IPS DF 19.7 (cell line): ENCODE results near the gene ANKRD55.
A peak's percentile ranks its signal among the peaks of the same experiment; 100 is the strongest.
"Not testable (repeated sequence)": the region's sequence is repeated elsewhere in the genome, so short reads cannot be mapped to it uniquely, and the experiment has no call there.

Source experiments
- DNase-seq: peaks from one replicate; pipeline ENCODE4 v3.0.0-alpha.2; 2013; ENCODE audit warnings: low read depth, low spot score

ANKRD55 gene

GRCh38 chr5:56207537-56207936 lies 25.6 kb downstream of the ANKRD55 start:
- no peak for DNase-seq

DNA sequence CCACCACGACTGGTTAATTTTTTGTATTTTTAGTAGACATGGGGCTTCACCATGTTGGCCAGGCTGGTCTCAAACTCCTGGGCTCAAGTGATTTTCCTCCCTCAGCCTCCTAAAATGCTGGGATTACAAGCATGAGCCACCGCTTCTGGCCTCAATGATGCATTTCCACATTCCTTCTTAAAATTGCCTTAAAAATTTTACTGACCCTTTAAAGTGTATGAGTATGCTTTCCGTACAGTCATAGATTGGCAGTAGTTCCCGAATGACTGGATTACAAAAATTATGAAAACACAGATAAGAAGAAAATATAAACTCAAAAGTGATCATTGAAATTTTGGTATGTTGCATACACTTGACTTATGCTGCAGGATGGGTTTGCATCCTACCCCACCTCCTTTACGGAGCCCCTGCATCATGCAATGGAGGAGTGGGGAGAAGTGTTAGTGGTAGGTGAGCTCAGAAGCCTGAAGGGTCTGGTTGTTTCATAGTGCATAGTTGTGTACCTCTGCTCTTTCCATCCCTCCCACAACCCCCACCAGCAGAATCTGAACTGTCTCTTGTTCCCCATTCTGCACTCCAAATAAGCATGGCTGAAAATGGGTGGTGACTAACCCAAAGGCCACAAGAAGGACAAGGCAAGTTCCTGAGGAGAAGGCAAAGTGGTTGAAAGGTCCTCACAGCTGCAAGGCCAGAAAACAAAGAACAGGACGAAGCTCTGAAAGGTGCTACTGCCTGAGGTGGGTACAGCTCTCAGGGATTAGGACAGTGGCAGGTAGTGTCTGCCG lies 26.8 kb downstream of the ANKRD55 start:
- no peak for DNase-seq

DNA sequence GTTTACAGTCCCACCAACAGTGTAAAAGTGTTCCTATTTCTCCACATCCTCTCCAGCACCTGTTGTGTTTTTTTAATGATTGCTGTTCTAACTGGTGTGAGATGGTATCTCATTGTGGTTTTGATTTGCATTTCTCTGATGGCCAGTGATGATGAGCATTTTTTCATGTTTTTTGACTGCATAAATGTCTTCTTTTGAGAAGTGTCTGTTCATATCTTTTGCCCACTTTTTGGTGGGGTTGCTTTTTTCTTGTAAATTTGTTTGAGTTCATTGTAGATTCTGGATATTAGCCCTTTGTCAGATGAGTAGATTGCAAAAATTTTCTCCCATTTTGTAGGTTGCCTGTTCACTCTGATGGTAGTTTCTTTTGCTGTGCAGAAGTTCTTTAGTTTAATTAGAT lies 29.2 kb downstream of the ANKRD55 start:
- DNase-seq: not testable (repeated sequence)

DNA sequence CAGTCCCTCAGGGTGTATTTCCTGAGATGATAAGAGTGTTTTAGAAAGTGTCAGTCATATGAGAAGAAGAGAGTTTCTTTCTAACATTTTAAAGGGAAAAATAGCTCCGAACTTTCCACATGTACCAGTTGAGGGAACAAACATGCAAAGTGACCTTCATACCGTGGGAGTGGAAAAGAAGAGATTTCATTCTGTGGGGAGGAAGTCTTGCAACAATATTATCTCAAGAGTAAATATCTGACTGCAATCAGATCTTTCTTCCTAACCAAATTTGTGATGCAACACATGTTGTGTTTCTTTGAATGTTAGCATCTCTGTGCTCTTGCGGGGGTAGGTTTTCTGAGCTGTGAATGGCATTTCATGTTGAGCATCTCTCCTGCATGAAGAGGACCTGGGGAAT lies 30.6 kb downstream of the ANKRD55 start:
- no peak for DNase-seq

DNA sequence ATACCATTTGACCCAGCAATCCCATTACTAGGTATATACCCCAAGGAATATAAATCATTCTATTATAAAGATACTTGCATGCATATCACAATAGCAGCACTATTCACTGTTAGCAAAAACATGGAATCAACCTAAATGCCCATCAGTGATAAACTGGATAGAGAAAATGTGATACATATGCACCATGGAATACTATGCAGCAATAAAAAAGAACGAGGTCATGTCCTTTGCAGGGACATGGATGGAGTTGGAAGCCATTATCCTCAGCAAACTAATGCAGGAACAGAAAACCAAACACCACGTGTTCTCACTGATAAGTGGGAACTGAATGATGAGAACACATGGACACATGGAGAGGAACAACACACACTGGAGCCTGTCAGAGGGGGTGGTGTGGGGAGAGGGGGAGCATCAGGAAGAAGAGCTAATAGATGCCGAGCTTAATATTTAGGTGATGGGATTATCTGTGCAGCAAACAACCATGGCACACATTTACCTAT lies 31.3 kb downstream of the ANKRD55 start:
- not testable (repeated sequence) for DNase-seq

GRCh38 chr5:56200971-56201666 lies 32.0 kb downstream of the ANKRD55 start:
- peak; percentile 60 for DNase-seq

DNA sequence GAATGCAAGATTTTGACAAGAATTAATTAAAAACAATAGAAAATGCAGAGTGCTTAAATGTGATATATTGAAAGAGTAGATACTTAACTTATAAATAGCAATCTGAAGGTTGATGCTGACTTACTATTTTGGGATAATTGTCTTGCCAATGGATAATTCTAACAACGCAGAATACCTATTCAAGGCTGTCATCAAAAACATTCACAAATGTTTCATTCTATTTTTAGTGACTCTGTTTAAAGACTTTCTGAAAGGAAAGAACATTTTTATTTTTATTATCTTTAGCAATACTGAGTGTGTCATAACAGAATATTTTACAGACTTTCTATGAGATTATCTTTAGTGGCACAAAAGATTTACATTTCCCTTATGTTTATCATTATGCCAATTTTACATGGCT lies 38.1 kb downstream of the ANKRD55 start:
- DNase-seq: no peak

- DNase-seq: no peak
Observed at GRCh38 chr5:56192246-56192645, 40.9 kb downstream of the ANKRD55 start.

GRCh38 chr5:56191656-56192055 lies 41.5 kb downstream of the ANKRD55 start:
- DNase-seq: no peak

DNA sequence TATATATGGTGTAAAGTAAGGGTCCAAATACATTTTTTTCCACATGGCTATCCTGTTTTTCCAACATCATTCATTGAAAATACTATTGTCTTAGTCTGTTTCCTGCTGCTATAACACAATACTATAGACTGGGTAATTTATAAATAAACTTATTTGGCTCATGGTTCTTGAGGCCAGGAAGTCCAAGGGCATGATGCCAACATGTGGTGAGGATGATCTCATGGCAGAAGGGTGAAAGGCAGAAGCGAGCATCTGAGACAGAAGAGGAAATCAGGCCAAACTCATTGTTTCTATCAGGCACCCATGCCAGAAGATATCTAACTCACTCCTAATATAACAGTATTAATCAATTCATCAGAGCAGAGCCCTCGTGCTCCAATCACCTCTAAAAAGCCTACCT lies 42.6 kb downstream of the ANKRD55 start:
- no peak for DNase-seq

- DNase-seq: no peak
Observed at GRCh38 chr5:56185768-56186311, 47.3 kb downstream of the ANKRD55 start.

DNA sequence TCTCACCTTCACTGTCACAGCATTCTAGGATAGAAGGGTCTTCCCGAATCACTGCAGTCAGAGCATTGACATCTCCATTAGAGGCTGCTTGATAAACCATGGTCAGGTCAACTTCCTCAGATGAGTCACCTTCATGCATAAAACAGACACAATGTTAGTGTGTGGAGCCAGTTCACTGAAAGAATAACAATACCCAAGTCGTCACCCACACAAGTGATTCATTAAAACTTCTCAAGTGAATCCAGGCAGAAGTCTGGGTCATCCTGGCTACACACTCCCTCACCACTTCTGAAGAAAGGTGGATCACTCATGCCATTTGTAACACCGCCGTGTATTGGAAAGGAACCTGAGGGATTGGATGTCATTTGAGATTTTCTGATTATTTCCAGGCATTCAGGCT lies 49.6 kb downstream of the ANKRD55 start:
- DNase-seq: no peak

- DNase-seq: no peak
Observed at GRCh38 chr5:56179442-56179841, 53.7 kb downstream of the ANKRD55 start.

DNA sequence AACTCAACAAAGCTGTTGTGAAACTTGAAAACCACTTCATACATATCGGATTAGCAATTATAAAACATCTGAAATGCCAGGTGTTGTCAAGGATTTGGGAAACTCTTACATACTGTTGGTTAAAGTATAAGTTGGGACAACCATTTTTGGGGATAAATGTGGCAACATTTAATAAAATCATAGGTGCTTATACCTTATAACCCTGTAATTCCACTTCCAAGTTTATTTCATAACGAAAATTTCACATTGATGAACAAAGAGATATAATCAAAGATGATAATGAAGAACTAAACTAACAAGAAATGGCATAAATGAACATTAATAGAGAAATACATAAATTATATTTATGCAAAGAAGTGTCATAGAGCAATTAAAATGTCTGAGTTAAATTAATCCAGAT lies 54.3 kb downstream of the ANKRD55 start:
- DNase-seq: no peak

GRCh38 chr5:56176871-56177533 lies 56.1 kb downstream of the ANKRD55 start:
- DNase-seq: no peak

GRCh38 chr5:56176155-56176798 lies 56.9 kb downstream of the ANKRD55 start:
- DNase-seq: no peak

- DNase-seq: peak; percentile 68
Observed at GRCh38 chr5:56175488-56175887, 57.6 kb downstream of the ANKRD55 start.

DNA sequence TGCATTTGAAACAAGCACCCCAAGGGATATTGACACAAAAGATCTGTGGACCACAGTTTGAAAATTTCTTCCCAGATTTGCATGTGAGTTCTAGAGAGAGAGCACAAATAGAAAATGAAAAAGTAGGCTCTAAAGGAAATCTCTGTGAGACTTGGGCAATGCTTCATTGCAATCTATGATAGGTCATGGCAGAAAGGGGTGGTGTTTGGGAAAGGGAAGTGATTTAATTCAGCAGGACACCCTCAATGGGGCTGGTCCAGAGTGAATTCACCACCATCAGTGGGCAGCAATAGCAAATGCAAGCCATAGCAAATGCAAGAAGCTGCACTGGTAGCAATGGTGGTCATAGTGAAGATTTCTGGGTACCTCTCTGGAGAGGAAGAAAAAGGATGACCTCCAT lies 58.1 kb downstream of the ANKRD55 start:
- DNase-seq: no peak

- DNase-seq: no peak
Observed at GRCh38 chr5:56172241-56172640, 60.9 kb downstream of the ANKRD55 start.

DNA sequence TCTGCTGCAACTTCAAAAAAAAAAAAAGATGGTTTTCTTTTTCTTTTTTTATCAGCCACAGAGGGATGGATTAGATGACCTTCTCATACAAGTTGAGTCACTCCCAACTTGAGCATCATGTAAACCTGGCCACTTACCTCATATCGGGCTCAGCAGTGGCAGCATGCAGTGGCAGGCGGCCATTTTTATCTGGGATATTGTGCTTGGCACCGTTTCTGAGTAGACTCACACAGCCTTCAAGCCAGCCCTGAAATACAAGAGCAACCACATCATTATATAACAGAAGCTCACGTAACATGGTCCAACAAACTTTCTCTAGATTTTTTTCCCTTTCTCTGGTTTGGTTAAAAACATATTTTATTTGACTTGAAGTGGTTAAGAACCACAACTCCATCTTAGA lies 62.6 kb downstream of the ANKRD55 start:
- DNase-seq: no peak

- DNase-seq: no peak
Observed at GRCh38 chr5:56169949-56170348, 63.2 kb downstream of the ANKRD55 start.

DNA sequence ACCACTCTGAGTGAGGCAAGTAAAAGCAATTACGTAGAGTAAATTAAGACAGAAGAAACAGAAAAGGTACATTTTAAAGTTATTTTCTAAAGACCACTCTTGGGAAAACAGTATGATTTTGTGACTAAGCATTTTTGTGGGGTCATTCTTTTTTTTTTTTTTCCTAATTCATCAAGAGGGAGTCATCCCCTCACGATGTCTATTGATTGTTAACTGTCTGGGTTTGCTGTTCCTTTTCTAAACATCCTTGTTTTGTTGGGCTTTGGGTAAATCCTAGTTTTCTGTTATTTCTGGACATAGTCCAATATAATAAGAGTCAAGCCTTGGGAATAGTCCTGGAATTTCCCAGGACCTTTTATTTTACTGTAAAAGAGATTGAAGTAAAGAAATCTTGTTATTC lies 63.8 kb downstream of the ANKRD55 start:
- DNase-seq: no peak
